Stimulated activated CD8-positive, alpha-beta memory T cell treated with anti-CD3 and anti-CD28 coated beads, Interleukin-4, amount 100 ng/mL, for 48 hours (primary cell): ENCODE measurements around the gene LORICRIN.

Experiments
- DNase-seq: peaks from one replicate; pipeline ENCODE4 v3.0.0-alpha.2; 2020

The LORICRIN gene

DNA sequence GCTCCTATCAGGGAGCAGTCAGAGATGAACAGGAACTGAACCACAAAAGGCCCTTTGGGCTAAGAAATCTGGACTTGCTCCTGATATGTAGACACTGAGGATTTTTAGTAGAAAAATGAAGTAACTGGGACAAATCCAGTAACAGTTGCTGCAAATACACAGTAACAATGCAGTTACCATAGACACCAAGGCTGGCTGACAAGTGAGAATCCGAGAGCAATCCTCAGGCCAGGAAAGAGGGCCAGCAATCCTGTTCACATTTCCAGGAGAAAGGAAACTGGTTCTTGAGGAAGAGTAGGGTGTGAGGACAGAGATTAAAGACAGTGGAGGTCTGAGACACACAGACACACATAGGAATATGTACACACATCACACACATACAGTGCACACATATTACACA lies 9.3 kb upstream of the LORICRIN start:
- no peak for DNase-seq

DNA sequence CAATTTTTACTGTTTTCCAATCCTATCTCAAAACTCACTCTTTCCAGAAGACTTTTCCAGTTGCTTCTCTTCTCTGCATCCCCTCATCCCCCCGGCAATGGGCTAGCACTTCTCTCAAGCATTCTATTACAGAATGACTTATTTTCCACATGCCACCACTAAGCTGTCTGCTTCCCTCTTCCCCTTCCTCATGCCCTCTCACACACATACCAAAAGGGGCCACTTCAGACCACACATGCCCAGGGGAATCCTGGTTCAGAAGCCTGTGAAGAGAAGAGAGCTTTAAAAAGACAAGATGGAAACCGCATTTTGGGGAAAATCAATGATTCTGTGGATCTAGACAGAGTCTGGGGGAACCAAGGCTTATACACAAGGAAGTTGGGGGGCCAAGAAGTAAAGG lies 8.4 kb upstream of the LORICRIN start:
- no peak for DNase-seq

- DNase-seq, result no peak
Observed at GRCh38 chr1:153251562-153251961, 7.9 kb upstream of the LORICRIN start.

DNA sequence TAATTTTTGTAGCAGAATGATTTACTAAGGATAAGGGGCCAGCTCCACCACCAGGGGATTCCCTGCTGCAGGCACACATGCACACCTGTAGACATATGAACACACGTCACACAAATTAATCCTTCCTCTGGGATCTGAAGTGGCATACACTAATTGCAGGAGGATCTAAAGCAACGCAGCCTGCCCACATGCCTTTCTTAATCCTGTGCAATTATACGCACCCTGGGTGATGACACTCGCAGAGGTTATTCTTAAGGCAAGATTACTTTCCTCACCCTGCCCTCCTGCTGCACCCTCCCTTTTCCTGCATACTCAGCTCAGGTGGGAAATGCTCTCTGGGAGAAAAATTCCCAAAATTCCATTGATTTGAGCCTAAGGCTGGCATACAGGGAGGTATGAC lies 7.5 kb upstream of the LORICRIN start:
- no peak for DNase-seq

GRCh38 chr1:153253076-153253475 lies 6.4 kb upstream of the LORICRIN start:
- DNase-seq, result no peak

DNA sequence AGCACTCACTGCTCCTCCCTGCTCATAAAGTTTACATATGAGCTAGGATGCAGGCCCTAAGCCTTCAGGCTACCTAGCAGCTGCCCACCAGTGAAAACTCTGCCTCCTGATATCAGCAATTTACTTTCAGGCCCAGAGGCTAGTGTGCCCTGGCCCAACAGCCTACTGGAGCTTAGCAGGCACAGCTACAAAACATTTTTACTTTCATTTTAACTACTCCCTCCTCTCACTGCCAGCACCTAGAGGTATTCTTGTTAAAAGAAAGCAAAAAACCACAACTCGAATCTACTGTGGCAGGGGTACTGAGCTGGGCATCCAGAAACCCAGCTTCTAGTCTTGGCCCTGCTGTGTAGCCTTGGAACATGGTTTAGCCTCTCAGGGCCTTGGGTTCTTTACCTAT lies 5.8 kb upstream of the LORICRIN start:
- DNase-seq, result no peak

DNA sequence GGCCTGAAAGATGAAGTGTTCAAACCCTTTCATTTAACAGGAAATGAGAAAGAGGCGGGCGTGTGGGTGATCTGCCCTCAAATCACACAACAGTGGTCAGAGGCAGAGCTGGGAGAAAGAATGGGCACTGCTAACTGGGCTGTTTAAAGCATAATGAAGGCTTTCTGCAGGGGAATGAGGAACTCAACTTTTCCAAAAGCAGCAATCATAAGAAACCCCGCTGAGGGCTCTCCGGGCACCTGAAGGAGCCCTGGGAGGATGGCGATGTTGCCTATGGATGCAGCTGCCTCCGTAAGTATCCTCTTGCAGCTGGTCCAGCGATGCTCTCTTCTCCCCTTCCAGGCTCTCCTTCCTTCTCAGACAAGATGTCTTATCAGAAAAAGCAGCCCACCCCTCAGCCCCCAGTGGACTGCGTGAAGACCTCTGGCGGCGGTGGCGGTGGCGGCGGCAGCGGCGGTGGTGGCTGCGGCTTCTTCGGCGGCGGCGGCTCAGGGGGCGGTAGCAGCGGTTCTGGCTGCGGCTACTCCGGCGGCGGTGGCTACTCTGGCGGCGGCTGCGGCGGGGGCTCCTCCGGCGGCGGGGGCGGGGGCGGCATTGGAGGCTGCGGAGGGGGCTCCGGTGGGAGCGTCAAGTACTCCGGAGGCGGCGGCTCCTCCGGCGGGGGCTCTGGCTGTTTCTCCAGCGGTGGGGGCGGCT lies 1.2 kb downstream of the LORICRIN start:
- DNase-seq, result peak; percentile 48

GRCh38 chr1:153261281-153262069 lies 2.0 kb downstream of the LORICRIN start:
- peak; percentile 29 for DNase-seq

- no peak for DNase-seq
Observed at GRCh38 chr1:153262070-153262366, 2.5 kb downstream of the LORICRIN start.

- no peak for DNase-seq
Observed at GRCh38 chr1:153262462-153263157, 3.1 kb downstream of the LORICRIN start.

- no peak for DNase-seq
Observed at GRCh38 chr1:153265457-153265856, 6.0 kb downstream of the LORICRIN start.

GRCh38 chr1:153271711-153272110 lies 12.2 kb downstream of the LORICRIN start:
- no peak for DNase-seq

DNA sequence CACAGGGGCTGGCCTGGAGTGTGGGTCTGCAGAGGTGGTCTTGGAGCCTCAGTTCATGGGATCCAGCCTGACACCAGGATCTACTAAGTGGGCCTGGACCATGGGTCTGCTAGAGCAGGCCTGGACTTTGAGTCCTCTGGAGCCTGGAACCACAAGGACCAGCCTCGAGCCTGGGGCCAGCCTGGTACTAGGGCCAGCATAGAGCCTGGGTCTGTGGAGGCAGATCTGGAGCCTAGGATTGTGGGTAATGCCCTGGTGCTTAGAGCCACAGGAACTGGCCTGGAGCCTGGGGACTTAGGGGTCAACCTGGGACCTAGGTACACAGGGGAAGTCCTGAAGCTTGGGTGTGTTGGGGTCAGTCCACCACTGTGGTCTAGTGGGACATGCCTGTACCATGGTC lies 12.7 kb downstream of the LORICRIN start:
- no peak for DNase-seq

- peak; percentile 67 for DNase-seq
Observed at GRCh38 chr1:153277852-153278251, 18.4 kb downstream of the LORICRIN start.

GRCh38 chr1:153288634-153289275 lies 29.3 kb downstream of the LORICRIN start:
- DNase-seq, result peak; percentile 67

DNA sequence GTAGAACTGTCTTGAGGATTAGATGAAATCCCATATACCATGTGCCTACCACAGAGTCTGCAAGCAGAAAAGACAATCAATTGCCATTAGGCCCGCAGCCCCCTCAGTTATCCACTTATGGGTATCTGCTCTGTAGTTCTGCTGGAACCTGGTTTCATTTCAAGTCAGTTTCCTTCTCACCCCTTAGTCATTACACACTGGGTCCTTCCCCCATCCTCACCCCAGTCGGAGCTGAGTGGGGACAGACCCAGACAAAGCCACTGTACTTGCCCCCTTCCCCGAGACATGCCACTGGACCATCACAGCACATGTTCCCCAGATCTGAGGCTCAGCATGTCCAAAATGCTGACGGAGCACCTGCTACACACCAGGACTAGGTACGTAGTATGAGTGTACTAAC lies 32.0 kb downstream of the LORICRIN start:
- DNase-seq, result no peak

GRCh38 chr1:153292185-153292584 lies 32.7 kb downstream of the LORICRIN start:
- DNase-seq, result no peak

DNA sequence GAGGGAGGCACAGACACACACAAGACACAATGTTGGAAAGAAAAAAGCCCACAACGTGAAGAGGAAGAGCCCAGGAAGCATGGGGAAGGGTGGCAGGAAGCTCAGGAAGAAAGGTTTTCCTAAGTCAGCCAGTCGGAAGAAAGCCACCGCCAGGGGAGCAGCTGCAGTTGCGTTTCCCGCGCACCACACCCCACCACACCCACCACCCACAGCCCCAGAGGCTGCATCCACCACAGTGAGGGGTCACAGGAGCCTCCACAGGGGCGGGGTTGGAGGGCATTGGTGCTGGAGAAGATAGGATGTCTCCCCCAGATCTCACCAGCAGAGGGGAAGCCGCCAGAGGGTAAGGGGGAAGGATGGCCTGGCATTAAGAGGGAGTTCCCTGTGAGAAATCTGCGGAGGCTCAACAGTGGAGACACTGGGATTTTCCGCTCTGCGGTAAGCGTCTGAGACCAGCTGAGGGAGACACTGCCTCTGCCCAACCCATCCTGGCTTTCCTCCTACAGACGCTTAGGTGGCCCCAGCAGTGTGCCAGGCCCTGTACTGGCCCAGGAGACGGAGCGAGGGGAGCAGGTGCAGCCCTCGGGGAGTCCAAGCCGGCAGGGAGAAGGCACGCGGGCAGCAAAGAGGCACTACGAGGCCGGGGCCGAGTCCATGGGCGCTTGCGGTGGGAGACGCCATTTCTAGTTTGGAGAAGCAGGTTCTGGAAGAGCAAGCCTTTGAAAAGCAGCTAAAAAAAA lies 33.4 kb downstream of the LORICRIN start:
- DNase-seq, result no peak

DNA sequence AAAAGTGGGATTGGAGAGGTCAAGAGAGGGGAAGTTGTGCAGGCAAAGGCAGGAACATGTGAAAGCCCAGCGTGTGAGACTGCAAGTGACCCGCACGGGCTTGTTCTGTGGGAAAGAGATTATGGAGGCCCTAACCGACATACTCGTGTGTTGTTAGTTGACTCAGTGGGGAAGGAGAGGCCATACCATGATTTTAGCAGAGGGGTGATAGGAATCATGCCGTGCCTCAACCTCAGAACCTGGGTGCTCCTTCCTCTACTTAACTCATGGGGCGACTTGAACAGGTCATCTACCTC lies 33.9 kb downstream of the LORICRIN start:
- no peak for DNase-seq

DNA sequence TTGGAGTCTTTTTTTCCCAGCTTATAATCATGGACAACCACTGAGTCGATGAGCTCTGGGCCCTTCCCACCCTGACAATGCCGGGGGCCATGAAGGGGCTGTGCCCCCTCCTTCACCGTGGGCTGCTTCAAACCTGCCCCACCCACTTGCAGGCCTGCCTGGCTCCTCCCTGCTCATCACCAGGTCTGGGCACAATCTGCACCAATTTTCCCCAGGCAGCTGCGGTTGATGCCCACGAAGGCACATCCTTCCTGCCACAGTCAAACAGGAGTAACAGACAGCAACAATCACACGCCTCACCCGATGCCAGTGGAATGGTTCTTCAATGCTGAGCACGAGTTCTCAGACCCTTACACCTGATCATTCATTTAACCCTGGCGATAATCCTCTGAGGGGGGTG lies 34.4 kb downstream of the LORICRIN start:
- DNase-seq, result no peak

DNA sequence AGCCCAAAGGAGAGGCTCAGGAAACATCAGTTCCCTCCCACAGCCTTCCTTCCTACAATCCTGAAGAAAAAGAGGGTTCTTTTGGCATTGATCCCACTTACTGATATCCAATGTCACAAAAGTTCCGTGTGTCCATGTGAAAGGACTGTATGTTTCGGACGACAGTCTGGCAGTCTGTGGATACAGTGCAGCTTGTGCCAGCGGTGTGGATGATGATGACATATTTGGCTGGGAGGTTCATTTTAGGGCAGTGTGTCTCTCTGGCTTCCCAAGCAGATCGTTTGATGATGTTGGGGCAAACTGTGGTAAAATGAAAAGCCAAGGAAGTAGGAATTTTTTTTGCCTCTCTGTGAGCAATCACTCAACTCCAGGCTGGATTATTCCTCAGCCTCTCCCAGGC lies 42.8 kb downstream of the LORICRIN start:
- DNase-seq, result no peak

DNA sequence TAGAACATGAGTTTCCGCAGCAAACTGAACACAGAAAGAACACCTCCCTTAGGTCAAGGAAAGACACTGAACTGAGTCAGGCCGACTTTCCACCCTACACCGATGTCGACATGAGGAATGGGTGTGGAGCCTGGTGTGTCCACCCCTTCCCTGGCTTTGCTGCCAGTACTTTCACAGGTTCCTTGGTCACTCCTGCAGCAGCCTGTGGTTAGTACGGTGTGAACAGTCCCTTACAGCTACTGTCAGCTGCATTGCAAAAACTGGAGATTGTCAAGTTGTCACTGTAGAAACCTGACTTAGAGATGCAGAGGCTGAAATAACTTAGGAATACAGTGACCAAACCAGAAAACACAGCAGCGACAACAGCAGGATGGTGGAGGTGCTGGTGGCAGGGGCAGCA lies 46.2 kb downstream of the LORICRIN start:
- DNase-seq, result no peak
